Testis (tissue), 2 donors: ENCODE results near the gene SYT1.

Experiments used
- CTCF ChIP-seq, 3 experiments: fragments of 450-650 bp in 2 of 3; fragments of 200-600 bp in 1 of 3; sonication (generic) in 1 of 3; IDR thresholded peaks; one replicate each; pipeline ENCODE4 v1.5.1; 2016 to 2019; ENCODE audit warnings: antibody characterized with exemption in 3 of 3, mild to moderate bottlenecking in 2 of 3, moderate library complexity in 1 of 3
- POLR2A ChIP-seq: fragments of 450-650 bp; IDR thresholded peaks from one replicate; pipeline ENCODE4 v1.6.1; 2017; ENCODE audit warnings: antibody characterized with exemption, mild to moderate bottlenecking, moderate library complexity

DNA sequence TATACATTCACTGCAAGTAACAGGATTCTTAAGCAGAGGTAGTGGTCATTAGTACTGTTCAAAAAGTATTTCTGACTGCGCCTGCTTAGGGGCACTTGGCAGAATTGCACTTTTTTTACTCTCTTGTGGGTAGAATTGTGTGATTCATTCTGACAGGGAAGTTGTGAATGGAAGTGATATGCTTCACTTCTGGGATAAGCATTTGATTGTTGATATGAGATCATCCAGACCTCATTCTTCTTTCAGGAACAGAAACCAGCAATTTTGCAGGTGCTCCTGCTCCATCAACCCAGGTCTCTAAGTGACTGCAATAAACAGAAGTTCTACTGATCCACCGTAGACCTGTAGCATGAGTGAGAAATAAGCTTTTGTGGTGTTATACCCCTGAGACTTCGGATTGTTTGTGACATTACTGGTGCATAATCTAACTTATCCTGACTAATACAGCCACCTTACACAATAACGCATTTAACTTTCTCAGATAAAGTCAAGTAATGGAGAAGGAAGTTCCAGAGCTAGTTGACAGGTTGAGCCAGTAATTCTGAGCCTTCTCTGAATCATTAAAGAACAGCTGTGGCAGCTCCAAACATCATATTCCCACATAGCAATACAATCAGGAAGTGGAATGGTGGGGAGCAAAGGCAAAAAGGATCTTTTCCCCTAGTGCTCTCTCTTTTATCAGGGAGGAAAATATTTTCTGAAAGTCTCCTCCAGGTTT lies 387.9 kb downstream of the SYT1 start:
- TF ChIP-seq POLR2A (no peak), CTCF (IDR thresholded peaks at IDR 0.05) (no peak)
